ENCODE data around the gene SH3TC1. TPM values are rescaled to one million over a fixed set of nuclear protein-coding genes. Genes with fewer than 3 reads are reported as not detected.

Gene SH3TC1
- total and polyA plus RNA-seq, 2 of the 8 experiments (the other 6 are each of a cell fraction or from before 2014, with no cell fraction given), result 0.15 TPM; not detected in 1

- no peak overlapping the region for H2AK5ac ChIP-seq (ENCODE audit: low read depth, low read length)
- H4K91ac ChIP-seq (replicated peaks; ENCODE audit: insufficient read length, low read length), result no peak overlapping the region
- H2AFZ ChIP-seq (ENCODE audit: low read length), result no peak overlapping the region
- no peak overlapping the region for H2BK5ac ChIP-seq (ENCODE audit: low read depth, low read length)
- DNase-seq (ENCODE audit: low read depth in 1 of 2, low spot score in 2 of 2), result no peak
- H3K79me1 ChIP-seq (ENCODE audit: low read depth, low read length), result no peaks in the 10 kb centered on the region
- H2BK120ac ChIP-seq (replicated peaks; ENCODE audit: low read depth, low read length), result no peak overlapping the region
- H2BK15ac ChIP-seq (ENCODE audit: low read length), result no peak overlapping the region
- H3K4me2 ChIP-seq (ENCODE audit: insufficient read depth in 1 of 2, low read depth in 2 of 2, low read length in 2 of 2), result no peak overlapping the region
- no peak overlapping the region for H3K9ac ChIP-seq (replicated peaks in 1 of 4; ENCODE audit: extremely low read depth in 1 of 4, low read depth in 3 of 4, low read length in 3 of 4)
- POLR2A ChIA-PET (ENCODE audit: partially characterized antibody), result interaction anchor here (1.0 kb wide), 1 partner anchor 42 kb away, joined by 3 read pairs; no protein-coding TSS in a partner anchor
- no peak overlapping the region for H3K14ac ChIP-seq (ENCODE audit: insufficient read length)
- no peak overlapping the region for H2BK12ac ChIP-seq (ENCODE audit: low read depth, low read length)
- H3K56ac ChIP-seq (replicated peaks; ENCODE audit: insufficient read length, low read depth, low read length), result no peak overlapping the region
- H4K8ac ChIP-seq (ENCODE audit: extremely low read depth, insufficient read depth, low read length), result no peak overlapping the region
- no peaks in the 10 kb centered on the region for H3K79me2 ChIP-seq (ENCODE audit: control insufficient read depth in 1 of 2, insufficient read depth in 2 of 2, low read length in 2 of 2)
- CTCF ChIA-PET (ENCODE audit: partially characterized antibody), result interaction anchor here (0.9 to 3.6 kb wide), 5 partner anchors 19 to 50 kb away, joined by 3 to 16 read pairs (median 5); no protein-coding TSS in a partner anchor
- no peaks in the 10 kb centered on the region for H3K27me3 ChIP-seq (replicated peaks in 1 of 4; ENCODE audit: control insufficient read depth in 3 of 4, extremely low read depth in 1 of 4, insufficient read depth in 3 of 4, low read length in 3 of 4)
- WGBS, 2 experiments (ENCODE audit: extremely low coverage in 1 of 2, insufficient coverage in 1 of 2, insufficient read length in 1 of 2, insufficient replicate concordance in 2 of 2, low coverage in 1 of 2, low lambda C conversion rate in 2 of 2, missing lambda C conversion rate in 1 of 2), result 92% methylated on average over 19 of the region's 20 CpGs; no CpG with 5 or more reads in 1 of the 2 experiments
- no peaks in the 10 kb centered on the region for H3K23me2 ChIP-seq (ENCODE audit: low read depth, low read length)
- H4K5ac ChIP-seq (ENCODE audit: insufficient read length, low read depth, low read length), result no peak overlapping the region
- no peaks in the 10 kb centered on the region for H3K9me3 ChIP-seq (ENCODE audit: insufficient read depth in 2 of 2, low read depth in 1 of 2, low read length in 1 of 2)
- H3K23ac ChIP-seq (ENCODE audit: insufficient read length), result no peak overlapping the region
- H3K4ac ChIP-seq (replicated peaks; ENCODE audit: insufficient read length, low read depth, low read length), result no peak overlapping the region
- H3K18ac ChIP-seq (ENCODE audit: extremely low read depth, low read length), result no peak overlapping the region
- H4K20me1 ChIP-seq (replicated peaks in 1 of 2; ENCODE audit: control insufficient read depth in 1 of 2, insufficient read depth in 2 of 2, low read length in 2 of 2), result no peaks in the 10 kb centered on the region
- H3K36me3 ChIP-seq (ENCODE audit: control insufficient read depth in 2 of 4, insufficient read depth in 4 of 4, low read length in 3 of 4), result no peaks in the 10 kb centered on the region
- H3K4me3 ChIP-seq (ENCODE audit: extremely low read depth in 1 of 4, insufficient read depth in 2 of 4, low read depth in 3 of 4, low read length in 4 of 4), result no peak overlapping the region
- TF ChIP-seq POLR2A (IDR thresholded peaks at IDR 0.05; ENCODE audit: control extremely low read depth in 1 of 2, low read depth in 2 of 2, low read length in 2 of 2) (no peak), NRF1 (IDR thresholded peaks at IDR 0.05; ENCODE audit: low read depth, low read length) (no peak), BCL11A (IDR thresholded peaks at IDR 0.05; ENCODE audit: low read depth in 2 of 2, low read length in 2 of 2) (no peak), JUN (IDR thresholded peaks at IDR 0.05; ENCODE audit: low read depth, low read length) (no peak)
- H3K4me1 ChIP-seq (replicated peaks in 1 of 4; ENCODE audit: control insufficient read depth in 3 of 4, insufficient read depth in 4 of 4, low read length in 3 of 4), result no peaks in the 10 kb centered on the region; a peak in 1 of 7 replicates
- FAIRE-seq, result no peak
- no peak overlapping the region for H2BK20ac ChIP-seq (ENCODE audit: low read length)
- no peak overlapping the region for H3K27ac ChIP-seq (ENCODE audit: low read depth, low read length)
Measured at GRCh38 chr4:8218371-8219031, 19.4 kb downstream of the SH3TC1 start.
